Measurements from ENCODE around the gene FAM168A. TPM values are rescaled to one million over a fixed set of nuclear protein-coding genes. Genes with fewer than 3 reads are reported as not detected.
A peak's percentile ranks its signal among the peaks of the same experiment; 100 is the strongest.

FAM168A gene
- total RNA-seq, 1 experiment from 2014 or later = 15.3 TPM

GRCh38 chr11:73356979-73357860, 240.7 kb downstream of the FAM168A start:
- no peaks in the 10 kb centered on the region for H3K9me3 ChIP-seq
- DNase-seq = no peak
- H3K36me3 ChIP-seq = peaks cover 30% of the 10 kb centered on the region
- no peaks in the 10 kb centered on the region for H3K27me3 ChIP-seq
- no peak overlapping the region for H3K4me3 ChIP-seq

DNA sequence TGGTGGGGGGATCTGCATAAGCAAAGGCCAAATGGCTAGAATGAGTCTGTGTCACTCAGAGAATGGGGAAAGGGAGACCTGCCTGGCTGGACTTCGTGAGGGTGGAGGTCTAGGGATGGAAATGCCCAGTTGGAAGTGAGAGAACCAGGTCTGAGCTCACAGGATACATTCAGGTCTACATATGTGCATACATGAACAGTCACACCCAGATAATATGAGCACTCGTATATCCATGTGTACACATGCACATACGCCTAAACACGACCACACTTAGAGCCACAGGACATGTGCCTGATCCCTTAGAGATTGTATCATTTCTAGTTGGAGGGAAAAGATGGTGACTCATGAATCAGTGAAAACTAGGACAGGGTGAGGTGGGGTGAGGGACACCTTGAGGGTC, 242.8 kb downstream of the FAM168A start:
- no peaks in the 10 kb centered on the region for H3K9me3 ChIP-seq
- peaks cover 15% of the 10 kb centered on the region for H3K36me3 ChIP-seq
- H3K27me3 ChIP-seq = no peaks in the 10 kb centered on the region
- H3K4me3 ChIP-seq = no peak overlapping the region
- no peak for DNase-seq

GRCh38 chr11:73353422-73353821, 244.5 kb downstream of the FAM168A start:
- Histone ChIP-seq H3K27me3 (no peaks in the 10 kb centered on the region), H3K9me3 (no peaks in the 10 kb centered on the region), H3K4me3 (no peak overlapping the region), H3K36me3 (peaks cover 12% of the 10 kb centered on the region)
- DNase-seq = no peak

GRCh38 chr11:73350908-73351636, 246.8 kb downstream of the FAM168A start:
- Histone ChIP-seq H3K4me3 (no peak overlapping the region), H3K27me3 (no peaks in the 10 kb centered on the region), H3K36me3 (peaks cover 9% of the 10 kb centered on the region; the same call in 1 of the 2 replicates), H3K9me3 (no peaks in the 10 kb centered on the region)
- peak; percentile 28 for DNase-seq

Other genes starting within 250 kb of the FAM168A start
- 3.2 and 5.0 TPM in 2 replicates for gene RELT, start 221.7 kb downstream of the FAM168A start, total RNA-seq (2014; rRNA removed; shearing (Covaris generic); ENCODE audit: low replicate concordance)
- gene PLEKHB1, start 48.5 kb upstream of the FAM168A start, total RNA-seq (2014; rRNA removed; shearing (Covaris generic); ENCODE audit: low replicate concordance) = not detected in 2 replicates
- gene RAB6A, start 163.0 kb upstream of the FAM168A start, total RNA-seq (2014; rRNA removed; shearing (Covaris generic); ENCODE audit: low replicate concordance) = 69.1 and 72.2 TPM in 2 replicates
- 48.6 and 52.0 TPM in 2 replicates for gene MRPL48, start 189.8 kb upstream of the FAM168A start, total RNA-seq (2014; rRNA removed; shearing (Covaris generic); ENCODE audit: low replicate concordance)